SW 1271 (cell line): Measurements from ENCODE around the gene RAB11A.

Experiments used
- DNase-seq, 2 experiments: peaks; one replicate each; lab custom pipeline; 2025; lab: John Stamatoyannopoulos, UW

The RAB11A gene

DNA sequence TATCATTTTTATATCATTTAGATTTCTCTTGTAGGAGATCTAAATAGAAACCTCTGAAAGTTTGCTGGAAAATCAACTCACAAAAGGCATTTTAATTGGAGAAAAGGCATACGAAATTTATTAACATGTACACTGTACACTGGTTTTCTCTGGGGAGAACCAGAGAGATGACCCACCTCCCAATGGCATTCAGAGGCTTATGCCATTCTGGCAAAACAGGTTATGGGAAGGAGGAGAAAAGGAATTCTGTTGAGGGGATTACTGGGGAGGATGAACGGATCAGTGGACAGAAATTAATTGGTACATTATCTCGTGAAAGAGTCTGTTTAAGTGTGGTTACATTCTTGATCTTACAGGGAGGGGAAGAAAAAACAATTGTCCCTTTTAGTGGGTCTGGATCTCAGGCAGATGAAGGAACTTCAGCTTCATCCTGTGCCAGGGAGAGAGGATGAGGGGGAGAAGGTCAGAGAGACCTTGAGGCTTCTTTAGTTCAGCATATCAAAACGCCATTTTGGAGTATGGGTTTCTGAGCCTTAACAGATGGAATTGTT, 16.5 kb downstream of the RAB11A start:
- no peak for DNase-seq

DNA sequence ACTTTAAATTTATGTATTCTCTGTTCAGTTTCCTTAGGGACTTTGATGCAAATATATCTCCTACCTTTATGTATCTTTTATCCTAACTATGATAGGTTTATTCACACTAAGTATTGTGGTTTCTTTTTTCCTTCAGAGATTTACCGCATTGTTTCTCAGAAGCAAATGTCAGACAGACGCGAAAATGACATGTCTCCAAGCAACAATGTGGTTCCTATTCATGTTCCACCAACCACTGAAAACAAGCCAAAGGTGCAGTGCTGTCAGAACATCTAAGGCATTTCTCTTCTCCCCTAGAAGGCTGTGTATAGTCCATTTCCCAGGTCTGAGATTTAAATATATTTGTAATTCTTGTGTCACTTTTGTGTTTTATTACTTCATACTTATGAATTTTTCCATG, 18.3 kb downstream of the RAB11A start:
- no peak for DNase-seq

DNA sequence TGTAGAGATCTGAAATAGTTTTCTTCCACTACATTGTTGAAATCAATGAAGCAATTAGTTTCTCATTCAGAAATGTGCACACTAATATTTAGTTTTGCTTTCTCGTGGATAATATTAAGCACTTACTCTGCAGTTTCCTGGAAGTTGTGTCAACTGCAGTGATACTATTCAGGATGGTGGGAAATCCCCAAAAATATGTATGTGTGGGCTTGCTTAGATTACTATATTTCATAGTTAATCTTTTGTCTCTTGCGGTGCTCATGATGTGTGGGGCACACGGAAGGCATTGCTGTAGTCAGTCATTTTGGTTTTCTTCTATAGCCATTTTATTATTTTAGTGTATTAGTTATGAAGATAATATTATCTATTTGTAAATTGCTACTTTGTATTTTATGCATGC, 19.7 kb downstream of the RAB11A start:
- no peak for DNase-seq

DNA sequence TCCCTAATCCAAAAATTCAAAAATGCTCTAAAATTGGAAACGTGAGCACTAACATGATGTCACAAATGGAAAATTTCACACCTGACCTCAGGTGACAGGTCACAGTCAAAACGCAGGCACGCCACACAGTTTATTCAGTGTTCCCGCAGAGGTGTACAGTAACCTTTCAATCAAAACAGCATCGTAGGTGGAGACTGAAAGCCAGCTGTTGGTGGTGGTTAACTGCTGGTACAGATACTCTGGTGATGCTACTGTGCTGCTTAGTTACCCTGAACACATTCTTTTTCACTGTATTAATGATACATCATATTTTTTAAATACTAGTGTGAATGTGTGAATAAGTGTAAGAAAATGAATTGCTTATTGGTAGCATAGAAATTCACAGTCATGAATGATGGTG, 23.8 kb downstream of the RAB11A start:
- DNase-seq = no peak

- no peak for DNase-seq
Measured at GRCh38 chr15:65896236-65896635, 26.9 kb downstream of the RAB11A start.

DNA sequence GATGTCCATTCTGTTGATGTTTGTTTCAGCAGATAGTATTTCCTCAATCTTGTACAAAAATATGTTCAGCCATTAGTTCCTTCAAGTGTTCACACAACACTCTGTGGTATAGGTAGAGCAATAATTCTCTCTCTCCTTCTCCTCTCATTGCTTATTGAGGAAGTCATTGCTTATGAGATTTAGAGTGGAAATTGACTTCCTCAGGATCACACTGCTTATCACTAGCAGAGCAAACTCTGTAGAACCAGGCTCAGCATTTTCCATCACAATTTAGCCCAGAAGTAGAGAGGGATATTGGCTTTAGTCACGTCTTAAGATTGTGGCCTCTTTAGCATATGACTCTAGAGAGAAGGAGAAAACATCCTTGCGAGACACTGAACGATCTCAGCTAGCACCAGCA, 31.2 kb downstream of the RAB11A start:
- DNase-seq = no peak

GRCh38 chr15:65901336-65901735, 32.0 kb downstream of the RAB11A start:
- no peak for DNase-seq

GRCh38 chr15:65901836-65902235, 32.5 kb downstream of the RAB11A start:
- DNase-seq = no peak

DNA sequence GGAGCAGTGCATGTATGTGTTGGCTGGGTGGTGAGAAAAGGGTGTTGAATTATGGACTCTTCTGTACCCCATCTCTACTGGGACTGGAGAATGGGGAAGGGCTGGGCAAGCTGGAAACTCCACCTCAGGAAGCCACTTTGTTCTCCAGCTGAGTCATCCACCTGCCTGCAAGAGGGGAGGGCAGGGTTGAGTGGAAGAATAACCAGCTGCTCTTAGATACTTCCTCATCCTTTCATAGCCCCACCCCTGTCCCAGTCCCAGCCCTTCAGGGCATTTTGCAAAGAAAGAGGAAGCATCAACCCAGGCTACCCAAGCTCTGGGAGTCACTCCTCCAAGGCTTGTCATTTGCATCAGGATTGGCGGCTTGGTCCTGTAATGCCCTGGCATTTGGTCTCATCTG, 33.1 kb downstream of the RAB11A start:
- DNase-seq = peak in 1 of 2 experiments; percentile 19

DNA sequence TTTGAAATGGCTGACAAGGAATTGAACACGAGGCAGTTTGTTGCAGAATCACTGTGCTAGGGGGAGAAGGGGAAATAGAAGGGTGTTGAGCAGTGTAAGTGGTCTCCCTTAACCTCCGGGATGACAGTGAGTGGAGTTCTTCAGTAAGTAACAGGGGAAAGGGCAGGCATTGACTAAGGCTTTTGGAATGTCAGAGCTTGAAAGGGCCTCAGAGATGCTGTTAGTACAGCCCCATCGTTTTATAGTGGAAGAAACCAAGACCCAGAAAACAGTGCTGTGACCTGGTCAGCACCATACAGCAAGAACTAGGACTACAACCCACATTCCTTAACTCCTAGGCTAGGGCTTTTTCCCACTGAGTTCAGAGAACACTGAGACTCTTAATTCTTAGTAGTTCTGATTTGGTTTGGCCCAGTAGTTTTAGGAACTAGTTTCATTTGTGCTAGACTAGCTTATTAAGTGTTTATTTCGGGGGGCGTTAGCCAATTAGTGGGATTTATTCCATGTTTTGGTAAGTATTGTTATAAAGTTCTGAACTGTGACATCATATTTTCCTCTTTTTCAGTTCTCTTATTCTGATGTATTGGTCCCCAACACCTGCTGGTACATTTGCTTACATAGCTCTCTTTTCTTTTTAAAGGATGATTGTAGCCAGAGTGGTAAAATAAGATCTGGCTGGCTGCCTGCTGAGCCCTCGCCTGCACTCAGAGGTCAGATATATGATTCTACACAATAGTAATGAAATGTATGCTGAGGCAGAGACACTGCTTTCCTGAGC, 34.2 kb downstream of the RAB11A start:
- DNase-seq = no peak

GRCh38 chr15:65904301-65904700, 35.0 kb downstream of the RAB11A start:
- no peak for DNase-seq

DNA sequence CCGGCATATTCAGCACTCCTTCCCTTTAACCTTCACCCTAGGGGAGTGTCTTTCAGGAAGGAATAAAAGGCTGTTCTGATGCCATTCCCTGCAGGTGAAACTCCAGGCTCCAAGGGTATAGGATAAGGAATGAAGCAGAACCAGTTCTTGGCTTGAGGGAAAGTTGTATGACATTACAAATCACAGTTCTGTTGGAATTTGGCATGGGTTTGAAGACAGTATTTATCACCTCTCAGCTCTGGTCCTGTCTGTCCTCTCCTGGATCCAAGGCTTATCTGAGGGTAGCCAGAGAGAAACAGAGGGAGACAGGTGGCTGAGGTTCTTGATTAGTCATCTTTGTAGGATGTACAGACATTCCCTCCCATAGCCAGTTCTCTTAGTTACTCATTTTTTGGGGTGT, 37.1 kb downstream of the RAB11A start:
- DNase-seq = no peak

GRCh38 chr15:65907661-65908060, 38.4 kb downstream of the RAB11A start:
- no peak for DNase-seq

DNA sequence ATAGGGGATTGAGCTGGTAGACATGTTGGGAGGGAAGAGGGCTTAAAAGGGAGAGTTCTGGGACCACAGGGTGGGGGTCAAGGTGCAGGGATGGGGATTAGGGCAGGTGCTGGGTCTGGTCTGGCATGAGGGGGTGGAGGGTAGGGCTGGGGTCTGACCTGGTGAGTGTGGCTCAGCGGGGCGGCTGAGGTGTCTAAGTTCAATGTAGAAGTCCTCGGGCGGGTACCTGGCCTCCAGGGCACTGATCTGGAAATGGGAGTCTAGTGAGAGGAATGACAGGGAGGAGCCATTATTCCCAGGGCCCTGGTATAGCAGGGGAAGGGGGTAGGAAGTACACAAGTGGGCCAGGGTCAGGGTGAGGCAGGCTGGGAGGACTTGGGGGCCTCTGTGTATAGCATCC, 39.6 kb downstream of the RAB11A start:
- DNase-seq = no peak

DNA sequence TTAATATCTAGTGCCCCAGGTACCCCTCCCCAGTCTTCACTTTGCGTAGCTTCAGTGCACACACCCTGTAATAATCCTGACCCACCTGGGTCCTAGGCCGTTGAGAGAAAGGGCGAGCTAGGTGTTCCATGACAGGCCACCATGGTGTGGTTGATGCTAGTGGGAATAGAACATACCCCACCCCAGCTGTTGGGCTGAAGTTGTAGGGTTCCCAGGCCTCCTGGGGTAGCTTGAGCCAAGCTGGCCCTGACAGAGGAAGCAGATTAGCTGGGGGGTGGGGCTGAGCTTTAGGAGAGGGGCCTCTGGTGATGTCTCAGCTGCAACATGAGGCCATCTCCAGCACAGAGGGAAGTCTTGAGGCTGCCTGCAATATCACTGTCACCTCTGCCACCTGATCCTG, 40.5 kb downstream of the RAB11A start:
- no peak for DNase-seq

GRCh38 chr15:65910341-65910740, 41.0 kb downstream of the RAB11A start:
- DNase-seq = no peak

DNA sequence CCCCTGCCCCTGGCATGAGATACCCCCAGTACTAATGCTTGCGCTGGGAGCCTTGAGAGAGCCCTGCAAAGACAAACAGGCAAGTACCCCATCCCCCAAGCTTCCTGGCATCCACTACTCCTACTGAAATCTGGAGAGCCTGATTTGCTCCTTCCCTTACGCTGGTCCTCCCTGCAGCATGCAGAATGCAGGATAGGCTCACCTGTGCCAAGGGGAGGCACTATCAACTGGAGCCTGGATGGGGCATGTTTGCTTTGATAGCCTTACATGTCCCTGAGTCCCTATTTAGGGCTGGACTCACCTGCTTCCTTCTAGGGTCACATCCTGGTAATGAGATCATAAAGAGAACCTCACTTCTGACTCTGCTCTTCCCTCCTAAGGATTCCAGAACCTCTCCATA, 42.9 kb downstream of the RAB11A start:
- no peak for DNase-seq

GRCh38 chr15:65913631-65914199, 44.4 kb downstream of the RAB11A start:
- no peak for DNase-seq

DNA sequence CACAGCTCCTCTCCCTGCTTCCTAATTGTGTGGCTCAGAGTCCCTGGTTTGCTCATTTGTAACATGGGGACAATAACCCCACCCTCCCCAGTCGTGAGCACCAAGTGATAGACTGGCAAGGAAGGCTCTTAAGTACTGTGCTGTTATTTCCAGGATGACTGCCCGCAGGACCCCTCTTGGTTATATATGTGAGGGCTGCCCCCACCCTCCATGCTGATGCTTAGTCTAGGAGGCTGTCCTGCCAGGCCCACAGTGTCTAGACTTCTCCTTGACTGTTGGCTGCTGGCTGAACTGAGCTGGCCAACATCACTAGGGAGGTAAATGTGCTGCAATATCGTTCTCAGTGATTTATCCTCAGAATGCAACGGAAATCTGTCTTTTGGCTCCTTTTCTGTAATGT, 45.1 kb downstream of the RAB11A start:
- no peak for DNase-seq

GRCh38 chr15:65914981-65915925, 46.0 kb downstream of the RAB11A start:
- DNase-seq = no peak

DNA sequence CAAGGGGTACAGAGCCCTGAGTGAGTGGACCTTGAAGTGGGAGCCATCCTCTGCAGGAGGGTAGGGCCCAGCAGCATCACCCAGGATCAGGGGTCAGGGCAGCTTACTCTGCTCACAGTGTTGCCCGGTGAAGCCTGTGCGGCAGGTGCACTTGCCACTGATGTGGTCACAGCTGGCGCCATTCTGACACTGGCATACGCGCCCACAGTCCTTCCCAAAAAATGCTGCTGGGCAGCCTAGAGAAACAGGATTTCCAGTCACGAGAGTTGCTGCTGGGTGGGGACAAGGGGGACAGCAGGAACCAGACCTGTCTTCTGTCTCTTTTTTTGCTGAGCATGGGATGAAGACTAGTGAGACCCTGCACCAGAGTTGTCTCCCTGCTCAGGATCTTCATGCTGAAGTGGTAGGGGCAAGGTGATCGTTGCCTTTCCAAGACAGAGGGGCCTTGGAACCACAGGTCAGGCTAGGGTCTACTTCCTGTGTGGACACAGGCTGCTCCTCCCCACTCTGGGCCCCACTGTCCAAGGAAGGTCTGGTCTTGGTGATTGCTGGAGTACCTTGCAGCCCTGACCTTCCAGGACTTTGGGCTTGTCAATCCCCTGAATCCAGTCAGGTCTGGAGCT, 46.9 kb downstream of the RAB11A start:
- DNase-seq = no peak
